ENCODE results near the gene PSMG2.

GRCh38 chr18:12751503-12751884 lies 48.7 kb downstream of the PSMG2 start:
- TF ChIP-seq, protein P1, sequence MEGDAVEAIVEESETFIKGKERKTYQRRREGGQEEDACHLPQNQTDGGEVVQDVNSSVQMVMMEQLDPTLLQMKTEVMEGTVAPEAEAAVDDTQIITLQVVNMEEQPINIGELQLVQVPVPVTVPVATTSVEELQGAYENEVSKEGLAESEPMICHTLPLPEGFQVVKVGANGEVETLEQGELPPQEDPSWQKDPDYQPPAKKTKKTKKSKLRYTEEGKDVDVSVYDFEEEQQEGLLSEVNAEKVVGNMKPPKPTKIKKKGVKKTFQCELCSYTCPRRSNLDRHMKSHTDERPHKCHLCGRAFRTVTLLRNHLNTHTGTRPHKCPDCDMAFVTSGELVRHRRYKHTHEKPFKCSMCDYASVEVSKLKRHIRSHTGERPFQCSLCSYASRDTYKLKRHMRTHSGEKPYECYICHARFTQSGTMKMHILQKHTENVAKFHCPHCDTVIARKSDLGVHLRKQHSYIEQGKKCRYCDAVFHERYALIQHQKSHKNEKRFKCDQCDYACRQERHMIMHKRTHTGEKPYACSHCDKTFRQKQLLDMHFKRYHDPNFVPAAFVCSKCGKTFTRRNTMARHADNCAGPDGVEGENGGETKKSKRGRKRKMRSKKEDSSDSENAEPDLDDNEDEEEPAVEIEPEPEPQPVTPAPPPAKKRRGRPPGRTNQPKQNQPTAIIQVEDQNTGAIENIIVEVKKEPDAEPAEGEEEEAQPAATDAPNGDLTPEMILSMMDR (conservative IDR thresholded peaks at IDR 0.05 in 1 of 2, IDR thresholded peaks at IDR 0.05 in 1 of 2; ENCODE audit: extremely low read depth in 1 of 2, insufficient read depth in 1 of 2, low read depth in 1 of 2, low read length in 2 of 2): no peak
- TF ChIP-seq EZH2 (IDR thresholded peaks at IDR 0.05; ENCODE audit: borderline replicate concordance, low read length): no peak

Measured in mammary epithelial cell (primary cell).